ENCODE measurements around the gene APCDD1L. TPM values are rescaled to one million over a fixed set of nuclear protein-coding genes. Genes with fewer than 3 reads are reported as not detected.

The APCDD1L gene
- 0.86 and 1.7 TPM in 2 replicates for total RNA-seq

GRCh38 chr20:58515233-58516212 lies at the start of gene APCDD1L:
Gene APCDD1L (minus strand): TSS chr20:58515399. CDS start chr20:58514707, 692 bp downstream.
- TF ChIP-seq CTCF (conservative IDR thresholded peaks at IDR 0.05; ENCODE audit: low read depth, low read length), result no peak
- no peak for DNase-seq (ENCODE audit: low read depth)

GRCh38 chr20:58559368-58559729 lies 44.1 kb upstream of the APCDD1L start:
- H3K4me3 ChIP-seq (ENCODE audit: low read depth, low read length), result no peak overlapping the region
- no peak for DNase-seq (ENCODE audit: low read depth)
- no peak for TF ChIP-seq CTCF (conservative IDR thresholded peaks at IDR 0.05; ENCODE audit: low read depth, low read length)

More at GRCh38 chr20:58515233-58516212, at the start of gene APCDD1L:
- H3K4me3 ChIP-seq (ENCODE audit: low read depth, low read length), result peak within 1 kb of the TSS; percentile 47

- DNase-seq (ENCODE audit: low read depth), result no peak
- peak; percentile 17 for TF ChIP-seq CTCF (conservative IDR thresholded peaks at IDR 0.05; ENCODE audit: low read depth, low read length)
- H3K4me3 ChIP-seq (ENCODE audit: low read depth, low read length), result no peak overlapping the region
Observed at GRCh38 chr20:58558486-58559367, 43.5 kb upstream of the APCDD1L start.

- no peak for DNase-seq (ENCODE audit: low read depth)
- TF ChIP-seq CTCF (conservative IDR thresholded peaks at IDR 0.05; ENCODE audit: low read depth, low read length), result no peak
- no peak overlapping the region for H3K4me3 ChIP-seq (ENCODE audit: low read depth, low read length)
Observed at GRCh38 chr20:58557733-58558342, 42.6 kb upstream of the APCDD1L start.

GRCh38 chr20:58556961-58557360 lies 41.8 kb upstream of the APCDD1L start:
- DNase-seq (ENCODE audit: low read depth), result no peak
- TF ChIP-seq CTCF (conservative IDR thresholded peaks at IDR 0.05; ENCODE audit: low read depth, low read length), result no peak
- no peak overlapping the region for H3K4me3 ChIP-seq (ENCODE audit: low read depth, low read length)

GRCh38 chr20:58555078-58555765 lies 40.0 kb upstream of the APCDD1L start:
- DNase-seq (ENCODE audit: low read depth), result peak; percentile 43
- no peak for TF ChIP-seq CTCF (conservative IDR thresholded peaks at IDR 0.05; ENCODE audit: low read depth, low read length)
- H3K4me3 ChIP-seq (ENCODE audit: low read depth, low read length), result no peak overlapping the region
